DMS53 (cell line): ENCODE data around the gene MED12L.

Experiments
- DNase-seq: peaks from one replicate; lab custom pipeline; 2025; lab: John Stamatoyannopoulos, UW

Gene MED12L

GRCh38 chr3:151425627-151426340 lies 340.3 kb downstream of the MED12L start:
- DNase-seq, result no peak

- peak; percentile 10 for DNase-seq
Observed at GRCh38 chr3:151426341-151426657, 340.8 kb downstream of the MED12L start.

GRCh38 chr3:151428386-151428785 lies 342.9 kb downstream of the MED12L start:
- DNase-seq, result peak; percentile 1

GRCh38 chr3:151430821-151431484 lies 345.5 kb downstream of the MED12L start:
- DNase-seq, result peak; percentile 4

DNA sequence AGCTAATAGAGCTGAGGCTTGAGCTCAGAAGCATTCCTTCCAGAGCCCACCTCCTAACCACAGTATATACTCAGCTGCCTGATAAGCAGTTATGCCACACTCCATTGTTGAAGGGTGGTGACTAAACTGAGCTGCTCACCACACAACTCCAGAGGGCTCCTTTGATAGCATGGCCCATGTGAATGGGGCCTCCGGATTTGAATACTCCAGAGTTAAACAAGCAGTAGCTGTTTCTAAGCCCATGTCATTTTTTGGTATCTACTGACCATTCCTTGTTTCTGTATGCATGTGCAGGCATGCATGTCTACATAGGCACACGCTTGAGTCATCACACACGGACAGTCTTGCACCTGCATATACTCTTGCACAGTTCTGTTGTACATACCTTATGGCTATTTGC lies 346.5 kb downstream of the MED12L start:
- peak; percentile 23 for DNase-seq

DNA sequence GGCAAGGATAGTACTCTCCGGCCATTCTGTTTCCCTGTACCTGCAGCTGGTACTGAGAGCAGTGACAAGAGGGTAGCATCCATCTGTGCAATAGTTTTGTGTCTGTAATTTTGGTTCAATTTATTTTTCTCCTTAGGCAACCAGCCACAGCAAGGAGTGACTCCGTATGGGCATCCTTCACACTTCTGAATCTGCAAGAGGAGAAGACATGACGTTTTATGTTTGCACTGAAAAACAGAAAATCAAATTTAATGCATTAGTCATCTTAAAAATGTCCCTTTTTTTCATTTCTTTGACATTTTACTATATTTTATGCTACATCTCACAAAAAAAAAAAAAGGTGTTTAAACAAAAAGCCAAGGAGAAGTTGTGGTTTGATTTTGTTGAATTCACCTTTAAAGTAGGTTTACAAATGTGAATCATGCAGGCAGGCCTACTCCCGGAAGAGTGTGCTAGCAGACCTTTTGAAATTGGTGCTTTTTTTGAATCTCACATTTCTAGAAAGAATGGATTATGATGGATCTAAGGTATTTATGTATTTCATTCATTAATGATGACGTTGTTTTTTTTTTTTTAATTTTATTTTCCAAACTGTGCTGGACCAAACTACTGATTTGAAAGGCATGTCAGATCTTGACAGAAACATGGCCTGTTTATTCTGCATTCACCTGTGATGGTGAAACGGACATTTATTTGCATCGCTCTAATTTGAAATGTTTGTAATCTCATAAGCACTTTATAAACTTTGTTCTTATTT lies 347.3 kb downstream of the MED12L start:
- no peak for DNase-seq

DNA sequence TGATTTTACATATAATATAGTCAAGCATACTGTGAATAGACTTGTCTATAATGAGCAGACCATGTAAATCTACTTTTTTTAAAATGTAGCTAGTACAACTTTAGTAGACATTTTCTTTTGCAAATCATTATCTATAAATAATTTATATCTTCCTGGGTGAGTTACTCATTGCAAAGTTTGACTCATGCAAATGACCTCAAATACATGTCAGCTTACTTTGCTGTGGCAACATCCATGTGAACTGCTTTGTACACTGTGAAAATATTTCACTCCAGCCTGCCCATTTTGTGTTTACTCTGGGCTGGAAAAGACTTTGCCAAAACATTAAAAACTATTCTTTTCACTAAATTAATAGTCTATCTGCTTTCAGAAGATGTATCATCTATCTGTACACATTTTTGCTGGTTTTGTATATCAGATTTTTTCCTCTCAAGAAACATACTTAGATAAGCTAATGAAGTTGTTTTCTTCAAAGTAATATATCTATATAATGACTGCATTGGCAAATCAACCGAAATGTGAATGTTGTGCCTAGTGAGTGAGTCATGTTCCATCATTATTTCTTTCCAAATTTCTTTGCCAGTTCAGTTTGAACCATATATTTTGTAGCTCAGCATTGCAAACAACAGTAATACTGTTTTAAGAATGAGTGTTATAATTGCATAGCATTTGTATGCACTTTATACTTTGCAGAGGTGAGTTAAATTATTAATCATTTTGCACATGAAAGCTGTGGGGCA lies 348.9 kb downstream of the MED12L start:
- no peak for DNase-seq

- no peak for DNase-seq
Observed at GRCh38 chr3:151436675-151437446, 351.4 kb downstream of the MED12L start.

GRCh38 chr3:151437906-151438305 lies 352.4 kb downstream of the MED12L start:
- no peak for DNase-seq

DNA sequence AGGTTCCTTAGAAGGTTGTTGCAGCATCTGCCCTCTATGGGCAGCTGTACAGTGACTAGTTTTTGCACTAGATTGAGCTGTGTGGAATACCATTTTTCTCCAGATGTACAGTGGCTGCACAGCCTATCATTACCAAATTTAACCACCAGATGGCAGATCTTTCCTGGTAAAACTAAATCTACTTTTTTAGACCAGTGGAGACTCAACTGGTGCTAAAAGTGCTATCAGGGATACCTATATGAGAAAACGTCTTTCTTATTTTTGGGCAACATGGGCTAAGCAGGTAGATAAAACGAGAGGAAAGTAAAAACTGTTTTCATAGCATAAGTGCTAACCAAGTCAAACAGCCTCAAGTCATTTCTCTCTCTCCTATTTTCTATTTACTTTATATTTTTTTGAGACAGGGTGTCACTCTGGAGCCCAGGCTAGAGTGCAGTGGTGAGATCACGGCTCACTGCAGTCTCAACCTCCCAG lies 354.2 kb downstream of the MED12L start:
- peak; percentile 79 for DNase-seq

DNA sequence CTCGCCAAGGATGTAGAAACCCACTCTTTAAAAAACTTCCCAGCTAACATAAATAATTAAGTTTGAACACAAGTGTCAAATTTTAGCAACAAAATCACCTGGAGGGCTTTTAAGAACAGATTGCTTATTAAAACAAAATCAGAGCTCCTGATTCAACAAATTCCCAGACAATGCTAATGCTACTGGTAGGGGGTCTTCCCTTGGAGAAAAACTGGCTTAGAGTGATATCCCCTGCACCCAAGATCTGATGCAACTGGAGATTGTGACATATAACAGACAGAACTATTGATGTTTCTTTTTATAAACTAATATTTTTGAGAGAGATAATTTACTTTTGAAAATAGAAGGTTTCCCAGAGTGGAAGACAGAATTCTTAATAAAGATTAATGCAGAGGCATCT lies 355.5 kb downstream of the MED12L start:
- DNase-seq, result no peak

GRCh38 chr3:151443583-151443982 lies 358.1 kb downstream of the MED12L start:
- no peak for DNase-seq

GRCh38 chr3:151445273-151446001 lies 360.0 kb downstream of the MED12L start:
- DNase-seq, result no peak

GRCh38 chr3:151446002-151446340 lies 360.5 kb downstream of the MED12L start:
- no peak for DNase-seq

GRCh38 chr3:151452368-151452767 lies 366.9 kb downstream of the MED12L start:
- no peak for DNase-seq

- no peak for DNase-seq
Observed at GRCh38 chr3:151452841-151453240, 367.4 kb downstream of the MED12L start.

DNA sequence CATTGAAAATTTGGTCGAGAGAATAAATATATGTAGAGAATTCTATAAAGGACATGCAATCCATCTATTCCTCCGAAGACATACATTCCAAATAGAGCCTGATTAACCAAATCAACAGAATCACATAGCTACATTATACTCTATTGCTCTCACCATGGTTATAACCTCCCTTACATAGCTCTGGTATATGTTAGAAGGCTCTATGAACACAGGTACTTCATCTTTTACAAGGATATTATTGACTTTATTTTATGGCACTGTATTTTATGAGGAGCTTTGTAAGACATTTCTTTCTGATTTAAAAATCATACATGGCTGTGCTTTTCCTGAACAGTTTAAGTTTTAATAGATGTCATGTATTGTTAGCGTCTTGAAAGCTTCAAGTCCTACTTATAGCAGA lies 370.6 kb downstream of the MED12L start:
- DNase-seq, result no peak

DNA sequence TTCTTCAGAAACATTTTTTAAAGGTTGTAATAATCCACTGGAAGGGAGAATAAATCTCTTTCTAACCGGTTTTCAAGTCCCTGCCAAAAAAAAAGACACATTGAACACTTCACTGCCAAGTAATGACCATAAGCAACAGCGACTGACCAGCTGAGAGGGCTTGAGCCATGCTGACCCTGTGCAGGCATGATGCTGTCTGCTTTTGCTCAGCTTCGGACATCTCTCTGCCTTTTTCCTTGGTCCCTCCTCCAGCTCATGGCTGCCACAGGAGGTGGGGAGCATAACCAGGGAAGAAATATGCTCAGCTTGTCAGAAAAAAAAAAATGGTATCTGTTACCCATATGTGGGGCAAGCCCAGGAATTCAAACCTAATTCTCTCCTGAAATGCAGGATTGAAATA lies 373.9 kb downstream of the MED12L start:
- DNase-seq, result no peak

- peak; percentile 15 for DNase-seq
Observed at GRCh38 chr3:151460228-151460627, 374.8 kb downstream of the MED12L start.

GRCh38 chr3:151460774-151461450 lies 375.4 kb downstream of the MED12L start, which contains the start of gene IGSF10:
Gene IGSF10 (minus strand): TSS chr3:151461061. CDS start chr3:151458709, 2,352 bp downstream.
- DNase-seq, result peak; percentile 70
